Measurements from ENCODE around the gene DDX25.

DDX25 gene

GRCh38 chr11:125943661-125944349, 39.5 kb downstream of the DDX25 start:
- Histone ChIP-seq H3K4me3 (no peak overlapping the region), H3K9me3 (no peaks in the 10 kb centered on the region), H3K36me3 (no peaks in the 10 kb centered on the region), H3K27ac (no peak overlapping the region), H3K27me3 (peaks cover 0 to 14% of the 10 kb centered on the region in 2 donors), H3K4me1 (no peaks in the 10 kb centered on the region)
- DNase-seq, result peak in 1 of 2 donors; percentile 21
- TF ChIP-seq CTCF (IDR thresholded peaks at IDR 0.05), result no peak
- intact Hi-C loops (cut with DNase I; ENCODE audit: low total_unique reads), result no loop called here

- TF ChIP-seq CTCF (IDR thresholded peaks at IDR 0.05), result no peak
- Histone ChIP-seq H3K9me3 (no peaks in the 10 kb centered on the region), H3K27me3 (peaks cover 0 to 17% of the 10 kb centered on the region in 2 donors), H3K4me3 (no peak overlapping the region), H3K27ac (no peak overlapping the region), H3K36me3 (no peaks in the 10 kb centered on the region), H3K4me1 (no peaks in the 10 kb centered on the region)
- peak in 1 of 2 donors; percentile 51 for DNase-seq
- intact Hi-C loops (cut with DNase I; ENCODE audit: low total_unique reads), result no loop called here
Observed at GRCh38 chr11:125944350-125945010, 40.2 kb downstream of the DDX25 start.

GRCh38 chr11:125945011-125945796, 40.9 kb downstream of the DDX25 start:
- Histone ChIP-seq H3K36me3 (no peaks in the 10 kb centered on the region), H3K4me3 (no peak overlapping the region), H3K27ac (no peak overlapping the region), H3K9me3 (no peaks in the 10 kb centered on the region), H3K4me1 (no peaks in the 10 kb centered on the region), H3K27me3 (peaks cover 0 to 21% of the 10 kb centered on the region in 2 donors)
- intact Hi-C loops (cut with DNase I; ENCODE audit: low total_unique reads), result no loop called here
- DNase-seq, result peak in 1 of 2 donors; percentile 51
- TF ChIP-seq CTCF (IDR thresholded peaks at IDR 0.05), result no peak

- no peaks in the 10 kb centered on the region for H3K36me3 ChIP-seq
- peaks cover 0 to 24% of the 10 kb centered on the region in 2 donors for H3K27me3 ChIP-seq
- no peak for TF ChIP-seq CTCF (IDR thresholded peaks at IDR 0.05)
- H3K4me3 ChIP-seq, result no peak within 1 kb of the TSS
- no peak within 1 kb of the TSS for H3K27ac ChIP-seq
- H3K4me1 ChIP-seq, result peaks cover 0 to 3% (median 0%) of the 10 kb centered on the region in 4 donors
- DNase-seq, result peak in 1 of 2 donors; percentile 39
- intact Hi-C loops (cut with DNase I; ENCODE audit: low total_unique reads), result no loop called here
- no peaks in the 10 kb centered on the region for H3K9me3 ChIP-seq
Observed at GRCh38 chr11:125945797-125946520, 41.7 kb downstream of the DDX25 start, which contains the start of gene VSIG10L2. Gene VSIG10L2 (plus strand): TSS chr11:125946044. CDS start chr11:125946056, 12 bp downstream.

Data from tibial artery (tissue), 4 donors.